Panc1 (cell line): ENCODE results near the gene CHURC1. TPM values are rescaled to one million over a fixed set of nuclear protein-coding genes. Genes with fewer than 3 reads are reported as not detected.

Source experiments
- ATAC-seq: fragments of 200-7000 bp; cut with Tn5 transposase; 2 replicates; pipeline ENCODE4 v1.9.1; 2020; ENCODE audit warnings: mild to moderate bottlenecking, moderate library complexity
- BruUV-seq: library from RNA; stranded (reverse); fragments of 400-500 nt; replicated peaks from 2 replicates; lab custom pipeline; 2021; lab: Mats Ljungman, UMichigan
- CTCF ChIA-PET: fragments of 300-600 bp; sonication (Branson Sonifier 250); formaldehyde crosslinking; loops from one replicate; lab custom pipeline; 2022; ENCODE audit warnings: antibody characterized with exemption; lab: Charles Lee
- POLR2A ChIA-PET: fragments of 300-600 bp; sonication (Branson Sonifier 250); formaldehyde crosslinking; loops from one replicate; lab custom pipeline; 2022; ENCODE audit warnings: antibody characterized with exemption; lab: Charles Lee
- DNase-seq: peaks from one replicate; pipeline ENCODE4 v3.0.0-alpha.2; 2010; ENCODE audit warnings: low read depth, low spot score
- H3K27ac ChIP-seq: 2 replicates; pipeline ENCODE4 v1.5.1; 2011; ENCODE audit warnings: mild to moderate bottlenecking, low read length, inconsistent platforms
- H3K27me3 ChIP-seq: fragments of 200-500 bp; sonication (Bioruptor generic); 2 replicates; pipeline ENCODE4 v1.6.0; 2014; ENCODE audit warnings: low read length, inconsistent platforms; ENCODE audit not compliant: control insufficient read depth, insufficient read depth
- H3K36me3 ChIP-seq: fragments of 200-500 bp; sonication (Bioruptor generic); 2 replicates; pipeline ENCODE4 v1.5.1; 2014; ENCODE audit warnings: inconsistent platforms, mild to moderate bottlenecking, low read length, moderate library complexity; ENCODE audit not compliant: control insufficient read depth, insufficient read depth
- H3K4me1 ChIP-seq: 2 replicates; pipeline ENCODE4 v1.5.1; 2011; ENCODE audit warnings: inconsistent platforms, mild to moderate bottlenecking, low read length, moderate library complexity; ENCODE audit not compliant: control insufficient read depth, insufficient read depth
- H3K4me3 ChIP-seq, 2 experiments: 2 replicates each; pipeline ENCODE4 v1.5.1; 2011 to 2012; ENCODE audit warnings: low read depth in 2 of 2, low read length in 2 of 2, mild to moderate bottlenecking in 2 of 2, inconsistent platforms in 1 of 2, moderate library complexity in 1 of 2
- H3K9me3 ChIP-seq: fragments of 200-500 bp; sonication (Bioruptor generic); 2 replicates; pipeline ENCODE4 v1.5.1; 2014; ENCODE audit warnings: low read depth, mild to moderate bottlenecking, inconsistent platforms, low read length, moderate library complexity; ENCODE audit not compliant: control insufficient read depth, insufficient read depth
- CTCF ChIP-seq: fragments of 450-650 bp; IDR thresholded peaks from 2 replicates; pipeline ENCODE4 v1.5.1; 2017; ENCODE audit warnings: mild to moderate bottlenecking
- TCF7L2 ChIP-seq: IDR thresholded peaks from 2 replicates; pipeline ENCODE4 v1.6.1; 2011; ENCODE audit warnings: mild to moderate bottlenecking, low read depth, low read length, inconsistent platforms
- in situ Hi-C: cut with HindIII; loops from 2 replicates; pipeline ENCODE4 v1.10.0; 2016; ENCODE audit warnings: low sequenced_read_pairs, low pct_unique_long_range_greater_than_20kb
- intact Hi-C: fragments of 100-400 bp; cut with micrococcal nuclease; formaldehyde crosslinking; loops from one replicate; pipeline ENCODE4 v1.10.0; 2022; ENCODE audit not compliant: unreplicated experiment
- total RNA-seq: library from RNA; stranded (reverse); gene quantifications from one replicate; pipeline ENCODE4 v1.2.1, GENCODE V29; 2021; ENCODE audit not compliant: unreplicated experiment

The CHURC1 gene
- total RNA-seq, 1 experiment from 2014 or later, result 55.6 TPM

DNA sequence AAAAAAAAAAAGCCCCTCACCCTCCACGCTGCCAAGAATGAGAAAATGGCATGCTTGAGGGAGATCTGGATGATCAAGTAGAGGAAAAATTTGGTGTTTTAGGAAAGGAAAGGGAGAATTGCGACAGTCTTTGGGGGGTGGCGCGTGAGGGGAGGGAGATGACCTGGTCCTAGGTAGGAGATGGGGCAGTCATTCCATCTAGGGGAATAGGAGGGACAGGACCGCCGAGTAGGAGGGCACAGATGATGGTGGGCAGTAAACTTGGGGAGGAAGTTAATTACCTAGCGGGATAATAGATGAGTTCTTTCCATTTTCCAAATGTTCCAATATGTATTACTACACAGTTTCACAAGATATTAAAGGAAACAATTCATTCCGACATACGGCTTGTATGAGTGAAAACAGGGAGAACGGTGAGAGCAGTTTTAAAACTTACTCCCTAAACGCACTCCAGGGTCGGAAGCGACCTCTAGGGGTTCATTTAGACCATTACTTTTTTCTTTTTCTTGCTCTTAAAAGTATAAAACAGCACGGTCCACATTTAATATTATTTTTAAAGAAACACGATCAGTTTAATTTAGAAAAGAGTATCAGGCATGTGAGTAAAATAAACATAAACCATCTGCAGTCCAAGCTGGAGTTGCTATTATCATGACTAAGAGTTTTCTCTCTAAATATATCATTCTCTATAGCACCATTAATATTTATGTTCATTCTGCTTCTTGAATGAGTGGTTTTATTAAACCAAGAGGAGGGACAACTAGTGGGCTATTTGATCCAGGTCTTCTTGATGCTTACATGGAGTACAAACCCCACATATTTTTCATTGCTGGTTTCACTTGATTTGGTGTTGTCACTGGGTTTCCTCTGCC, 69.4 kb downstream of the CHURC1 start:
- CTCF ChIA-PET, result interaction anchor here (0.7 kb wide), 1 partner anchor 9 kb away, joined by 5 read pairs; no protein-coding TSS in a partner anchor
- Histone ChIP-seq H3K27ac (no peak overlapping the region), H3K36me3 (peaks cover 4% of the 10 kb centered on the region; the same call in 1 of the 2 replicates), H3K27me3 (peaks cover 2% of the 10 kb centered on the region; the same call in 1 of the 2 replicates), H3K4me3 (peak overlapping the region in 1 of 2 experiments; percentile 7; a peak in 1 of 4 replicates), H3K4me1 (peaks cover 7% of the 10 kb centered on the region), H3K9me3 (no peaks in the 10 kb centered on the region)
- in situ Hi-C loops, result no loop called here
- peak; percentile 67 for TF ChIP-seq CTCF
- no peak for TF ChIP-seq TCF7L2
- intact Hi-C loops, result no loop called here
- no peak for ATAC-seq
- POLR2A ChIA-PET, result interaction anchor here (0.6 kb wide), 1 partner anchor 9 kb away, joined by 3 read pairs; no protein-coding TSS in a partner anchor
- peak; percentile 15 for DNase-seq
- no TSS peak for BruUV-seq

Other genes starting within 250 kb of the CHURC1 start
- 34.0 TPM for gene PLEKHG3, start 210.0 kb upstream of the CHURC1 start, total RNA-seq
- gene SPTB, start 34.5 kb upstream of the CHURC1 start, total RNA-seq, result 0.13 TPM
- gene GPX2, start 28.3 kb downstream of the CHURC1 start, total RNA-seq, result 0.15 TPM
- 6.0 TPM for gene RAB15, start 57.9 kb downstream of the CHURC1 start, total RNA-seq
- 13.3 TPM for gene FNTB, start 72.4 kb downstream of the CHURC1 start, total RNA-seq
- 41.4 TPM for gene MAX, start 188.1 kb downstream of the CHURC1 start, total RNA-seq